ENCODE data around the gene GPSM1. TPM values are rescaled to one million over a fixed set of nuclear protein-coding genes. Genes with fewer than 3 reads are reported as not detected.

Gene GPSM1
- total RNA-seq, 1 donor from 2014 or later: 59.4 TPM

DNA sequence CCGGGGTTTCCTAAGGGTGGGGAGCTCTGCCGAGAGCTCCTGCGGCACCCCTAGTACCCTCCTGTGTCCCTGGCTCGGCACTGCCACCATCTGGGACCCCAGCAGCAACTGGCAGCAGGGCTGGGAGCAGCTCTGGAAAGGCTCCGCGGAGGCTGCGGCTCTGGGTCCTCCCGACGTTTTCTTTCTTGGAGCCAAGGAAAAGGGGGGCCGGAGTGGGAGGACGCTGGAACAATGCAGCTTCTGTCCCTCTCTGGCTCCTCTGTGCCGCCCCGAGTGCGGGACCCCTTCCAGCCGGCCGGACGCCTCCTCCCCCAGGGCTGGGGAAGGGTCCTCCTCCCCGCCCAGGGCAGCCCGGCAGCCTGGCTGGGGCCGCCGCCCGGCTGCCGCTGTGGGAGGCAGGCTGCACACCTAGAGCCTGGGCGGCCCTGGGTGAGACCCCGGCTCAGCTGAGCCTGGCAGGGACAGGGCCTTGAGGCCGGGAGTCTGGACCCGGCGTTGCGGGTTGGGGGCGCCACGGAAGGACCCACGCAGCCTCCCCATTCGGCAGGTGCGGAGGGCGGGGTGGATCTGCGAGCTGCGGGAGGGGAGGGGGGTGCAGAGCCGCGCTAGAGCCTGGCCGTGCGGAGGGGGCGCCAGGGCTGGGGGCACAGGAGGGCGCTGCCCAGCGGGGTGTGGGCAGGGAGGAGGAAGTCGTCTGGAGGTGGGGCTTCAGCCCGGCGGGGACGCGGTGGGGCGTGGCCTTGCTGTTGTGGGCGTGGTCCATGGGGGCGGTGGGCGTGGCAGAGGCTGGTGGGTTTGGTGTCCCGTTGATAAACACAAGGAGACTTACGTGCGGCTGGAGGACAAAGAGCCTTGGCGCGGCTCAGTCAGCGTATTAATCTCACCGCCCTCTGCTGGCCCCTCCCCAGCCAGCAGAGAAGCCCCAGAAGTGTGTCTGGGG, 15.1 kb downstream of the GPSM1 start:
- H3K9ac ChIP-seq (ENCODE audit: low read length): no peak overlapping the region
- no peaks in the 10 kb centered on the region for H3K79me2 ChIP-seq (ENCODE audit: insufficient read depth, low read length)
- H3K27ac Mint-ChIP-seq (ENCODE audit: unreplicated experiment): no peak overlapping the region
- peaks cover 2% of the 10 kb centered on the region for H3K36me3 ChIP-seq (ENCODE audit: insufficient read depth, low read length)
- H3K4me2 ChIP-seq (ENCODE audit: low read length): peak overlapping the region; percentile 70
- no peak for FAIRE-seq
- TF ChIP-seq, protein P1, sequence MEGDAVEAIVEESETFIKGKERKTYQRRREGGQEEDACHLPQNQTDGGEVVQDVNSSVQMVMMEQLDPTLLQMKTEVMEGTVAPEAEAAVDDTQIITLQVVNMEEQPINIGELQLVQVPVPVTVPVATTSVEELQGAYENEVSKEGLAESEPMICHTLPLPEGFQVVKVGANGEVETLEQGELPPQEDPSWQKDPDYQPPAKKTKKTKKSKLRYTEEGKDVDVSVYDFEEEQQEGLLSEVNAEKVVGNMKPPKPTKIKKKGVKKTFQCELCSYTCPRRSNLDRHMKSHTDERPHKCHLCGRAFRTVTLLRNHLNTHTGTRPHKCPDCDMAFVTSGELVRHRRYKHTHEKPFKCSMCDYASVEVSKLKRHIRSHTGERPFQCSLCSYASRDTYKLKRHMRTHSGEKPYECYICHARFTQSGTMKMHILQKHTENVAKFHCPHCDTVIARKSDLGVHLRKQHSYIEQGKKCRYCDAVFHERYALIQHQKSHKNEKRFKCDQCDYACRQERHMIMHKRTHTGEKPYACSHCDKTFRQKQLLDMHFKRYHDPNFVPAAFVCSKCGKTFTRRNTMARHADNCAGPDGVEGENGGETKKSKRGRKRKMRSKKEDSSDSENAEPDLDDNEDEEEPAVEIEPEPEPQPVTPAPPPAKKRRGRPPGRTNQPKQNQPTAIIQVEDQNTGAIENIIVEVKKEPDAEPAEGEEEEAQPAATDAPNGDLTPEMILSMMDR (IDR thresholded peaks at IDR 0.05; ENCODE audit: insufficient read depth, low read depth, low read length): no peak
- no peak for TF ChIP-seq EZH2 (IDR thresholded peaks at IDR 0.05; ENCODE audit: insufficient read depth, low read length)
- peaks cover 2% of the 10 kb centered on the region for H3K4me1 Mint-ChIP-seq (ENCODE audit: low read depth, unreplicated experiment)
- H3K36me3 Mint-ChIP-seq (ENCODE audit: low read depth, unreplicated experiment): peaks cover 5% of the 10 kb centered on the region
- no peaks in the 10 kb centered on the region for H3K27me3 ChIP-seq (ENCODE audit: insufficient read depth, low read length)
- H3K9me3 Mint-ChIP-seq (ENCODE audit: unreplicated experiment): no peaks in the 10 kb centered on the region
- H3K27ac ChIP-seq (ENCODE audit: low read depth, low read length): no peak overlapping the region
- H4K20me1 ChIP-seq (ENCODE audit: insufficient read depth, low read length): peaks cover 69% of the 10 kb centered on the region
- DNase-seq (ENCODE audit: low read depth): peak; percentile 48
- peak overlapping the region; percentile 70 for H3K4me3 Mint-ChIP-seq (ENCODE audit: unreplicated experiment)
- H2AFZ ChIP-seq (ENCODE audit: low read depth, low read length): no peak overlapping the region
- no peaks in the 10 kb centered on the region for H3K27me3 Mint-ChIP-seq (ENCODE audit: low read depth, unreplicated experiment)
- H3K9me3 ChIP-seq (ENCODE audit: insufficient read depth, low read depth, low read length): no peaks in the 10 kb centered on the region
- H3K4me3 ChIP-seq (ENCODE audit: insufficient read depth, low read depth, low read length): no peak overlapping the region
- H3K4me1 ChIP-seq (ENCODE audit: insufficient read depth, low read length): peaks cover 16% of the 10 kb centered on the region

DNA sequence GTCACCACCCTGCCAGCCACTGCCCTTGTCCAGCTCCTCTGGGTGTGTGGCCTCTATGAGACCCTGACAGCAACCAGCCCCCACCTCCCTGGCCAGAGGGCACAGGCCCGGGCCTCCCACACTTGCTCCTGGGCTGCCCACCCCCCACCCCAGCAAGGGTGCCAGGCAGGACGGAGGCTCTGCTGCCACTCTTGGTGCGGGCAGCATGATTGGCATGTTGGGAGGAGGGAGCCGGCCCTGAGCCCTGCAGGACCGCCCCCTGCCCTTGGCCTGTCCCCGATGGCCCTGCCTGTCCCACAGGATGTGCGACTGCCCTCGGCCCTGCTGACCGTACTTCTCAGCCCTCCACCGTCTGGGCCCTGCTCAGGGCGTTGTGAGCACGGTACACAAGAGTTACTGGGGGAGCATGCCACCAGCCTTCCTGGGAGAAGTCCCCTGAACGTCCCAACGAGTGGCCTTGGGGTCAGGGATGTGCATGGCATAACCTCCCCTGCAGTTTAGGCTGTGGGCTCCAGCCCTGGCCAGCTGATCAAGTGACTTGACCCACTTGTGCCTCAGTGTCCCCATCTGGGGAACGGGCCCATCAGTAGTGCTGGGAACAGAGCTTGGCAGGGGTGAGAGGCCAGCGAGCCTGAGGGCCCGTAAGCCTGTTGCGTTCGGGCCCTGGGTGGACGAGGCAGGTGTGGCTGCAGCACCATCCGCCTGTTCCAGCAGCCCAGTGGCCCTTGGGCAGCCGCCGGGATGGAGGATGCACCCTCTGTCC, 16.0 kb downstream of the GPSM1 start:
- TF ChIP-seq EZH2 (IDR thresholded peaks at IDR 0.05; ENCODE audit: insufficient read depth, low read length): no peak
- TF ChIP-seq, protein P1 (IDR thresholded peaks at IDR 0.05; ENCODE audit: insufficient read depth, low read depth, low read length): no peak
- H3K36me3 ChIP-seq (ENCODE audit: insufficient read depth, low read length): peaks cover 2% of the 10 kb centered on the region
- no peaks in the 10 kb centered on the region for H3K9me3 Mint-ChIP-seq (ENCODE audit: unreplicated experiment)
- peaks cover 16% of the 10 kb centered on the region for H3K4me1 ChIP-seq (ENCODE audit: insufficient read depth, low read length)
- no peak overlapping the region for H3K27ac ChIP-seq (ENCODE audit: low read depth, low read length)
- H3K27me3 ChIP-seq (ENCODE audit: insufficient read depth, low read length): no peaks in the 10 kb centered on the region
- no peak overlapping the region for H2AFZ ChIP-seq (ENCODE audit: low read depth, low read length)
- H3K4me2 ChIP-seq (ENCODE audit: low read length): peak overlapping the region; percentile 70
- no peaks in the 10 kb centered on the region for H3K27me3 Mint-ChIP-seq (ENCODE audit: low read depth, unreplicated experiment)
- H3K4me3 ChIP-seq (ENCODE audit: insufficient read depth, low read depth, low read length): no peak overlapping the region
- H3K9ac ChIP-seq (ENCODE audit: low read length): no peak overlapping the region
- H3K4me3 Mint-ChIP-seq (ENCODE audit: unreplicated experiment): no peak overlapping the region
- peaks cover 69% of the 10 kb centered on the region for H4K20me1 ChIP-seq (ENCODE audit: insufficient read depth, low read length)
- peaks cover 2% of the 10 kb centered on the region for H3K4me1 Mint-ChIP-seq (ENCODE audit: low read depth, unreplicated experiment)
- H3K9me3 ChIP-seq (ENCODE audit: insufficient read depth, low read depth, low read length): no peaks in the 10 kb centered on the region
- FAIRE-seq: no peak
- no peak for DNase-seq (ENCODE audit: low read depth)
- H3K79me2 ChIP-seq (ENCODE audit: insufficient read depth, low read length): no peaks in the 10 kb centered on the region
- no peak overlapping the region for H3K27ac Mint-ChIP-seq (ENCODE audit: unreplicated experiment)
- peaks cover 5% of the 10 kb centered on the region for H3K36me3 Mint-ChIP-seq (ENCODE audit: low read depth, unreplicated experiment)
